ENCODE results near the gene SIK3. TPM values are rescaled to one million over a fixed set of nuclear protein-coding genes. Genes with fewer than 3 reads are reported as not detected.

The SIK3 gene
- total RNA-seq, 2 experiments from 2014 or later = 81.4 to 86.1 TPM

DNA sequence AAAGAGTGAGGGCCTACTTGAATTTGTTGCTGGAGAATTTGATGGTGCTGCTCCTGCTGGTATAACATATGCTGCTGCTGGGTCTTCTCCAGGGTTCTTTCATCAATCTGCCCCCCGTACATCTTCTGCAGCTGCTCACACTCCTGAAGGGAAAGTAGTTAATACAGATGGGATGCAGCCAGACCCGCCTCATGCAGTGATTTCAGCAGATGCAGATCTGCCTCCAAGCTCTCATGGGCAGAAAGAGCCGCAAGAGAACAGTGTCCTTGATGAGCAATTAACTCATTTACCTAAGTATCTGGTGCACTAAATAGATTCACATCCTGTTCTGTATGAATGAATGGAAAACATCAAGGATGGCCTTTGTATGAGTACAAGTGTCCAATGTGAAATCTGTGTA lies 236.0 kb downstream of the SIK3 start:
- no peak overlapping the region for H3K27ac Mint-ChIP-seq
- no peak overlapping the region for H3K27ac ChIP-seq (ENCODE audit: low read depth in 1 of 2, low read length in 2 of 2)
- no peak overlapping the region for H3K4me3 Mint-ChIP-seq
- H3K27me3 ChIP-seq (ENCODE audit: control insufficient read depth in 1 of 2, insufficient read depth in 2 of 2, low read length in 2 of 2) = no peaks in the 10 kb centered on the region
- no peak for DNase-seq
- H3K9me3 ChIP-seq (ENCODE audit: control insufficient read depth in 1 of 2, insufficient read depth in 1 of 2, low read length in 2 of 2) = no peaks in the 10 kb centered on the region
- TF ChIP-seq, protein P1, sequence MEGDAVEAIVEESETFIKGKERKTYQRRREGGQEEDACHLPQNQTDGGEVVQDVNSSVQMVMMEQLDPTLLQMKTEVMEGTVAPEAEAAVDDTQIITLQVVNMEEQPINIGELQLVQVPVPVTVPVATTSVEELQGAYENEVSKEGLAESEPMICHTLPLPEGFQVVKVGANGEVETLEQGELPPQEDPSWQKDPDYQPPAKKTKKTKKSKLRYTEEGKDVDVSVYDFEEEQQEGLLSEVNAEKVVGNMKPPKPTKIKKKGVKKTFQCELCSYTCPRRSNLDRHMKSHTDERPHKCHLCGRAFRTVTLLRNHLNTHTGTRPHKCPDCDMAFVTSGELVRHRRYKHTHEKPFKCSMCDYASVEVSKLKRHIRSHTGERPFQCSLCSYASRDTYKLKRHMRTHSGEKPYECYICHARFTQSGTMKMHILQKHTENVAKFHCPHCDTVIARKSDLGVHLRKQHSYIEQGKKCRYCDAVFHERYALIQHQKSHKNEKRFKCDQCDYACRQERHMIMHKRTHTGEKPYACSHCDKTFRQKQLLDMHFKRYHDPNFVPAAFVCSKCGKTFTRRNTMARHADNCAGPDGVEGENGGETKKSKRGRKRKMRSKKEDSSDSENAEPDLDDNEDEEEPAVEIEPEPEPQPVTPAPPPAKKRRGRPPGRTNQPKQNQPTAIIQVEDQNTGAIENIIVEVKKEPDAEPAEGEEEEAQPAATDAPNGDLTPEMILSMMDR (IDR thresholded peaks at IDR 0.05) = no peak
- peaks cover 92% of the 10 kb centered on the region for H3K36me3 Mint-ChIP-seq (ENCODE audit: low read depth)
- H3K36me3 ChIP-seq (ENCODE audit: insufficient read depth, low read length) = peaks cover 86% of the 10 kb centered on the region
- no peaks in the 10 kb centered on the region for H3K27me3 Mint-ChIP-seq
- no peak for ATAC-seq (ENCODE audit: poor library complexity)
- H3K9me3 Mint-ChIP-seq = no peaks in the 10 kb centered on the region
- intact Hi-C loops (cut with DNase I, micrococcal nuclease) = no loop called here
- CTCF ChIA-PET = interaction anchor here (1.1 kb wide), 1 partner anchor 18 kb away, joined by 3 read pairs; no protein-coding TSS in a partner anchor
- no peaks in the 10 kb centered on the region for H3K4me1 ChIP-seq (ENCODE audit: insufficient read depth, low read length)
- POLR2A ChIA-PET = interaction anchor here (0.8 to 1.2 kb wide), 2 partner anchors 9 to 12 kb away, joined by 3 read pairs; no protein-coding TSS in a partner anchor
- peaks cover 2% of the 10 kb centered on the region for H3K4me1 Mint-ChIP-seq (ENCODE audit: low read depth)
- no peak overlapping the region for H3K4me3 ChIP-seq (ENCODE audit: low read length)

DNA sequence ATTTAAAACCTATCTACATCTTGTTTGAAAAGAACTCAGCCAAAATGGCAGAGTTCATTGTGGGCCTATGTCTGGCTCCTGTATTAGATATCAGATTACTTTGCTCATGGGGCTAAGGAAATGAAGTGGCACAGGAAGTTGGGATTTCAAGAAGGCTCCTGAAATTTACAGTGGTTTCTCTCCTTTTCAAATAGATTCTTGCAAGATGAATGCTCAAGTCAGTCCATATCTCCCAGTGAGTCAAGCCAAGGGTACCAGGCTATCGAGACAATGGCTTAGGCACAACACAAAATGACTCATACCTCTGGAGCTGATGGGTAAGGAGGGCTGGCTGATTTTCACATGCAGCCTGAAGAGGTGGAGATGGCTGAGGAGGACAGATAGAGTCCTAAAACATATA lies 236.7 kb downstream of the SIK3 start:
- Mint-ChIP-seq H3K27ac (no peak overlapping the region), H3K27me3 (no peaks in the 10 kb centered on the region), H3K4me3 (no peak overlapping the region), H3K36me3 (ENCODE audit: low read depth) (peaks cover 90% of the 10 kb centered on the region), H3K4me1 (ENCODE audit: low read depth) (peaks cover 8% of the 10 kb centered on the region), H3K9me3 (no peaks in the 10 kb centered on the region)
- no peak overlapping the region for H3K4me3 ChIP-seq (ENCODE audit: low read length)
- TF ChIP-seq, protein P1 (IDR thresholded peaks at IDR 0.05) = no peak
- POLR2A ChIA-PET = interaction anchor here (1.2 kb wide), 1 partner anchor 8 kb away, joined by 3 read pairs; no protein-coding TSS in a partner anchor
- peaks cover 83% of the 10 kb centered on the region for H3K36me3 ChIP-seq (ENCODE audit: insufficient read depth, low read length)
- peaks cover 2% of the 10 kb centered on the region for H3K4me1 ChIP-seq (ENCODE audit: insufficient read depth, low read length)
- H3K27ac ChIP-seq (ENCODE audit: low read depth in 1 of 2, low read length in 2 of 2) = no peak overlapping the region
- intact Hi-C loops (cut with DNase I, micrococcal nuclease) = no loop called here
- H3K9me3 ChIP-seq (ENCODE audit: control insufficient read depth in 1 of 2, insufficient read depth in 1 of 2, low read length in 2 of 2) = no peaks in the 10 kb centered on the region
- ATAC-seq (ENCODE audit: poor library complexity) = no peak
- H3K27me3 ChIP-seq (ENCODE audit: control insufficient read depth in 1 of 2, insufficient read depth in 2 of 2, low read length in 2 of 2) = no peaks in the 10 kb centered on the region
- no peak for DNase-seq
- CTCF ChIA-PET = interaction anchor here (1.1 kb wide), 1 partner anchor 19 kb away, joined by 3 read pairs; no protein-coding TSS in a partner anchor

DNA sequence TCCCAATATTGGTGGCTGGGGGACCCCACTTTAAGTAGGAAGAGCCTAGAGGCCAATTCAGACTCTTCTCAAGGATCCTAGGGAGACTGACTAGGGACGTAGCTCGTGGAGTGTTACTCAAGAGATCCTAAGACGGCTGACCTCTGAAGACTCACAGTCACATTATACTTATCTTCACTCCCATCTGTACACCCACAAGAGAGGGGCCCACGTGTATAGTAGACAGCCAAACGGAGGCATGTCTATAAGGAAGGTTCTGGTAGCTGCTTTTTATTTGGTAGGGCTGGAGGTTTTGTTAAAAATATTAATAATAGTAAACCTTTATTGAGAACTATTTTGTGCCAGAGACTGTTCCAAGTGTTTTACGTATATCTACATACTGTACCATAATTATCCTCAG lies 237.9 kb downstream of the SIK3 start:
- Mint-ChIP-seq H3K9me3 (no peaks in the 10 kb centered on the region), H3K36me3 (ENCODE audit: low read depth) (peaks cover 78% of the 10 kb centered on the region), H3K27ac (no peak overlapping the region), H3K27me3 (no peaks in the 10 kb centered on the region), H3K4me3 (no peak overlapping the region), H3K4me1 (ENCODE audit: low read depth) (peaks cover 20% of the 10 kb centered on the region)
- ChIA-PET POLR2A (no interaction called here), CTCF (no interaction called here)
- Histone ChIP-seq H3K9me3 (ENCODE audit: control insufficient read depth in 1 of 2, insufficient read depth in 1 of 2, low read length in 2 of 2) (no peaks in the 10 kb centered on the region), H3K4me3 (ENCODE audit: low read length) (no peak overlapping the region), H3K4me1 (ENCODE audit: insufficient read depth, low read length) (peaks cover 15% of the 10 kb centered on the region), H3K27me3 (ENCODE audit: control insufficient read depth in 1 of 2, insufficient read depth in 2 of 2, low read length in 2 of 2) (no peaks in the 10 kb centered on the region), H3K36me3 (ENCODE audit: insufficient read depth, low read length) (peaks cover 75% of the 10 kb centered on the region), H3K27ac (ENCODE audit: low read depth in 1 of 2, low read length in 2 of 2) (no peak overlapping the region)
- TF ChIP-seq, protein P1 (IDR thresholded peaks at IDR 0.05) = no peak
- intact Hi-C loops (cut with DNase I, micrococcal nuclease) = no loop called here
- DNase-seq = no peak
- ATAC-seq (ENCODE audit: poor library complexity) = no peak

All from CD4-positive, alpha-beta T cell (primary cell).